NAMALWA (cell line): ENCODE data around the gene SFT2D3.
A peak's percentile ranks its signal among the peaks of the same experiment; 100 is the strongest.

Experiments
- DNase-seq: peaks from one replicate; pipeline ENCODE4 v3.0.0-alpha.2; 2015; ENCODE audit warnings: low spot score

The SFT2D3 gene

DNA sequence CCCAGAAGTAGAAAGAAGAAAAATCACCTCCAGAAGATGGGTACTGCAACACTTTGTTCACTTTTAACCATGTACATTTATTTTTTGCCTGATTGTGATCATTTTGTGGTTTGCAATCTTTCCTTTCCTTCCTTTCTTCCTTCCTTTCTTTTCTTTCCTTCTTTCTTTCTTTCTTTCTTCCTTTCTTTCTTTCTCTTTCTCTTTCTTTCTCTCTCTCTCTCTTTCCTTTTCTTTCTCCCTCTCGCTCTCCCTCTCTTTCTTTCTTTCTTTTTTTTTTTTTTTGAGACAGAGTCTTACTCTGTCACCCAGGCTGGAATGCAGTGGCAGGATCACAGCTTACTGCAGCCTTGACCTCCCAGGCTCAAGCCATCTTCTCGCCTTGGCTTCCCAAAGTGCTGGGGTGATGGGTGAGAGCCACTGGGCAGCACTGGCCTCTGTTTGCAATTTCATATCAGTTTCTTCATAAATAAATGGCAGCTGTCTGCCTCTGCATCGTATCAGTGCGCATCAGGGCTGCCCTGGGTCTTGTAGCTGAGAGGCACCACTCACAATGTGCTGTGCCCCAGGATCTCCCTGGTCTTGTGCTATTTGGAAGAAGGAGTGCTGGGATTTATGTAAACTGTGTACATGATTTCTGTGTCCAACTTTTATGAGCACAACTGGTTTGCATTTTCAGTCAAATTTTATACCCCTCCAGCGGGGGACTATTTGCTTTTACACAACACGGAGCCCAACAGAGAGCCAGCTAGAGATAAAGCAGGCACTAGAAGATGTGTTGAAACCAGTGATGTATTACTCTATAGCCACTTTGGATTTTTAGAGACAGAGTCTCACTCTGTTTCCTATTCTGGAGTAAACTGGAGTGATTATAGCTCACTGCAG, 19.1 kb upstream of the SFT2D3 start:
- no peak for DNase-seq

DNA sequence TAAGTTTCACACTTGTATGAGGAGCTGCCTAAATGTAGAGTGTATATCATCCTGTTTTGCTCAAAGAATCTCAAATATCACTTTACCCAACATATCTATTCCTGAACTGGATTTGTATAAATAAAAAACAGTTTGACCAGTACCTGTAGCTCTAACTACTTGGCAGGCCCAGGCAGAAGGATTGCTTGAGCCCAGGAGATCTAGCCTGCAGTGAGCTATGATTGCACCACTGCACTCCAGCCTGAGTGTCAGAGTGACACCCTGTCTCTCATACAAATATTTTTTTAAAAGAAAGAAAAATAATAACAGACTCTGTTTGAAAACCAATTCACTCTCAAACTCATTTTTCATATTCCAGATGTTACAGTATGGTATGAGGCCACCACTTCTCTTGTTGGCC, 18.2 kb upstream of the SFT2D3 start:
- no peak for DNase-seq

DNA sequence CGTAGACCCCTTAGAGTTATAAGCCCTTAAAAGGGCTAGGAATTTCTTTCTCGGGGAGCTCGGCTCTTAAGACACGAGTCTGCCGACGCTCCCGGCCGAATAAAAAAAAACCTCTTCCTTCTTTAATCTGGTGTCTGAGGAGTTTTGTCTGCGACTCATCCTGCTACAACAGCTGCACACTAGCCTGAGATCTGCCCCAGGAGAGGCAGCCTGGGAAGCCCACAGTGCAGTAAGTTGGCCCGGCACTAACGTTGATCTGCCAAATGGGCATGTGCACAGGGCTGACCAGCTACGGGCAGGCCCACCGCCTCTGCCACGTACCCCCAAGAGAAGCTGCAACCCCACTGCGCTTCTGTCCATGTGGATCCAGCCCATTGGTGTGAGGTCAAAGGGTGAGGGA, 17.5 kb upstream of the SFT2D3 start:
- no peak for DNase-seq

DNA sequence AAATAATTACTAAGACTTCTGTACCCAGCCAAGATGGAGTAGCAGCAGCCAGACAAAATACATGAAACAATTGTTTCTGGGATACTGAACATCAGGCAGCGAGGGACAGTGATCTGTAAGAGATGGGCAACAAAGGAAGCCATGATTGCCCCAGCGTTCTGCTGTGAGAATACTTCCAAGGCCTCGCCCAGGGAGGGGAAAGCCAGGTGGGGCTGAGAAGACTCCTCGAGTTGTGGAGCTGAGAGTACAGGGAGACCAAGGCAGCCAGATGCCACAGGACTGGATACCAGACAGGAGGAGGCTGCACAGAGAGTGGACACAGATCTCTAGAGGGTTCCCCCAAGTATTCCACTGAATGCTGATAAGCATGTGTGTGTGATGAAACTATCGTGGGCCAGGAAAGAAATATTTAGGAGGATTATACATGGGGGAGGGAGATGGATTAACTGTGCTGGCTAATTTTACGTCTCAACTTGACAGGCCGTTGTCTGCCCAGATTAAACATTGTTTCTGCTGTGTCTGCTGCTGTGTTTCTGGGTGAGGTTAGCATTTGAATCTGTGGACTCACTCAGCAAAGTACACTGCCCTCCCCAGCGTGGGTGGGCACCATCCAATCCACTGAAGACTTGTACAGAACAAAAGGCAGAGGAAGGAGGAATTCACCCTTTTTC, 15.8 kb upstream of the SFT2D3 start:
- no peak for DNase-seq

DNA sequence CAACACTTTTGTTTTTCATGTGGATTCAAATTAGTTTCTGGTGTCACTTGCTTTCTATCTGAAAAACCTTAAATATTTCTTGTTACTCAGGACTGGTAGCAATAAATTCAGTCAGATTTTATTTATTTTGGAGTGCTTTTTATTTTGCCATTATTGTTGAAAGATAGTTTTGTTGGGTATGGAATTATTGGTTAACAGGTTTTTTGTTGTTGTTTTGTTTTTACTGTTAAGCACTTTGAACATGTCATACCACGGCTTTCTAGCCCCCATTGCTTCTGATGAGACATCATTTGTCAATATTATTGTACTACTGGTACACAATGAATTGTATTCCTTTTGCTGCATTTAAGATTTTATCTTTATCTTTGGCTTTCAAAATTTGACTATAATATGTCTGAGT, 12.9 kb upstream of the SFT2D3 start:
- no peak for DNase-seq

DNA sequence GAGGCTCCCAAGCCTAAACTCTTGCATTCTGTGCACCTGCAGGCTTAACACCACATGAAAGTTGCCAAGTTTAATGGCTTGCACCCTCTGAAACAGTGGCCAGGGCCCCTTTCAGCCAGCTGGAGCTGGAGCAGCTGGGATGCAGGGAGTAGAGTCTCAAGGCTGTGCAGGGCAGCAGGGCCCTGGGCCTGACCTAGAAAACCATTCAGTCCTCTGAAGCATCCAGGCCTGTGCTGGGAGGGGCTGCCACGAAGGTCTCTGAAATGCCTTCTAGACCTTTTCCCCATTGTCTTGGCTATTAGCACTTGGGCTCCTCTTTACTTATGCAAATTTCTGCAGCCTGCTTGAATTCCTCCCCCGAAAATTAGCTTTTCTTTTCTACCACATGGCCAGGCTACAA, 10.6 kb upstream of the SFT2D3 start:
- DNase-seq, result no peak

DNA sequence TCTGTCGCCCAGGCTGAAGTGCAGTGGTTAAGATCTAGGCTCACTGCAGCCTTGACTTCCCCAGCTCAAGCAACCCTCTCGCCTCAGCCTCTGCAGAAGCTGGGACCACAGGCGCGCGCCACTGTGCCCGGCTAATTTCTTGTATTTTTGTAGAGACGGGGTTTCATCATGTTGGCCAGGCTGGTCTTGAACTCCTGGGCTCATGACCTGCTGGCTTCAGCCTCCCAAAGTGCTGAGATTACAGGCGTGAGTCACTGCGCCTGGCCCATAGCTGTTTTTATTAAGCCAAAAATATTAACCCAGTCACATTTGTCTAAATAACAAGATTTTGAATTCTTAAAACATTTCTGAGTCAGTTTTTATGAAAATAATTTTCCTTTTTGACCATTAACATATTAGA, 6.3 kb upstream of the SFT2D3 start:
- no peak for DNase-seq

DNA sequence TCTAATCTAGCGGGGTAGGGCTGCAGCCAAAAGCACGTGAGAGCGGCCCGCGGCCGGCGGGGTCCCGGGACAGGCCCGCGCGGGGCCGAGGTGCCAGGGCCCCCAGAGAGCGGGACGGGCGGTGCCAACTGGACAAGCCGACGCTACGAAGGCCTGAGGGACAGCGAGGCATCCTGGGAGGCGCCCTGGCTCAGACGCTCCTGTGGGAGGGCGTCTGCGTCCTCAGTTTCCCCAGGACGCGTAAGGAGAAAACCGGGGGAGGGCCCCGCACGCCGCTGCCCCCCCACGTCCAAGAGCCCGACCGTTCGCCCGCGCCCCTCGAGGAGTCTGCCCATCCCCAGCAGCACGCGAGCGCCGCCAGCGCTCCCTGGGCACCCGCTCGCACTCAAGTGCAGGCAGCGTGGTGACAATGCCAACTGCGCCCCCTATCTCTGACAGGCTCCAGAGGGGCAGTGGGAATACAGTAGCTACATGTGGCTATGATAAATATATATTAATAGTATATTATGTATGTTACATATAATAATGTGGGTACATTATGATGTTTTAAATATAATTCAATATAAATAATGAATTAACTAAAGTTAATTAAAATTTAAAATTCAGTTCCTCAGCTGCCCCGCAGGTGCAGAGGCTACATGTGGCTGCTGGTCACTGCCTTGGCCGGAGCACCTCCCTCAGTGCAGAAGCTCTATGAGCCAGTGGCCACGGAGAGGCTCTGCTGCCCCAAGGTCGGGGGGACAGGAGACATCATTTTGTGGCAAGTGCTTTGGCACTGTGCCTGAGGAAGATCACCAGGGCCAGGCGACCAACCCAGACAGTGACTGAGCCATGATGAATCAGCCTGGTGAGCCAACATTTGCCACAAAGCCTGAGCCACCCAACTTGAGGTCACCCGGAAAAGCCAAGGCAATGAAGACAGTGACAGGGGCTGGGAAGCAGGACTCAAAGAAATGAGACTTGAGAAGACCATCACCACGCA, 5.5 kb upstream of the SFT2D3 start:
- DNase-seq, result no peak

DNA sequence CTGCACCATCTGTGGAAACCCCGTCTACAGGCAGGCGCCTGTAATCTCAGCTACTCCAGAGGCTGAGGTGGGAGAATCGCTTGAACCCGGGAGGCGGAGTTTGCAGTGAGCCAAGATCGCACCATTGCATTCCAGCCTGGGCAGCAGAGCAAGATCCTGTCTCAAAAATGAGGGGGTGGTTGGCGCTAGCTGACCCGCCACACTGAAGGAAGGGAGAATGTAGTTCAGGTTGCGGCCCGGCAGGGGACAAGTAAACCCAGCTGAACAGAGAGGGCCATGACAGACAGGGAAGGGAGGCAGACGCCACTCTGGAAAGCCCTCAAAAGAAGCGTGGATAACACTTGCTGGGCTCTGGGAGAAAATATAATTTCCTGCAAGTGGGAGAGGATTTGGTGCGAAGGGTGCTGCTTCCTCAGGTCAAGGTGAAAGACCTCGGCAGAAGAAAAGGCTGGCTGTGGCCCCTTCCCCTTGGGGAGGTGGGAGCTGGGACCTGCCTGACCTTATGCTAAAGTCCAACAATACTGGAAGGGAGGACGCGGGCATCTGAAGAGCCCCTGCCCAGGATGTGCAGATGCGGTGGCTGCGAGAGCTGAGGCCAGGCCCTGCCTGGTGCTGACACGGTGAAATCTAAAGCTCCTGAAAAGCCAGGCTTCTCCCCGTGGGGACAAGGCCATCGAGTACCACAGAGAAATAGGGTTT, 3.7 kb upstream of the SFT2D3 start:
- no peak for DNase-seq

DNA sequence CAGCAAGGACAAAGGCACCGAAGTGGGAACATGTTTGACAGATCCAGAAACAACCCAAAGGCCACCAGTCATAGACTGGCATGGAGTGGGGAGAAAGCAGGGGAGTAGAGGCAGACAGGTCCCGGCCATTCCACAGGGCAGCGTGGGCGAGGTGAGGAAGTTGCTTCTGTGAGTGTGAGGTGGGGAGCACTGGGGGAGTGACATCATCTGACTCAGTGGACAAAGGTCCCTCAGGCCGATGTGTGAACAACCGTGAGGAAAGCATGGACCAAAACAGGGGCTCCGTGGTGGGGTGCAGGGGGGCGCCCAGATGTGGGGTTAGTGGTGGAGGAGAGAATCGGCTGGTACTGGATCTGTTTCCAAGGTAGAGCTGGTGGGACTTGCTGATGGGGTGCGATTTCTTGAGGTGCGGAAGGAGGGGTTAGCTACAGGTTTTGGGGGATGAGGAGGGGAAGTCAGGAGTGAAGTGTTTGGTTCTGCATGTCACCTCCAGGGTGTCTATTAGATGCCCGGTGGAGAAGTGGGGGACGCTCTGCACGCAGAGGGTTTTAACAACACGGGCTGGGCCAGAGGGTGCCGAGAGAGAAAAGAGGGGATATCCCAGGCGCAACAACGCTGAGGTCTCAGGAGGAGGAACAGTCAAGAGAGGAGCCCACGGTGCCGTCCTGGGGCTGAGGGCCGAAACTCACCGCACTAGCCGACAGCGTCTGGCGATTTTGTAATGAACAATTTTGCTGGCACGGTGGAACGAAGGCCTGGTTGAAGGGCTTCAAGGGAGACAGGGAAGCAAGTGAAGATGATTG, 2.5 kb upstream of the SFT2D3 start:
- DNase-seq, result no peak

DNA sequence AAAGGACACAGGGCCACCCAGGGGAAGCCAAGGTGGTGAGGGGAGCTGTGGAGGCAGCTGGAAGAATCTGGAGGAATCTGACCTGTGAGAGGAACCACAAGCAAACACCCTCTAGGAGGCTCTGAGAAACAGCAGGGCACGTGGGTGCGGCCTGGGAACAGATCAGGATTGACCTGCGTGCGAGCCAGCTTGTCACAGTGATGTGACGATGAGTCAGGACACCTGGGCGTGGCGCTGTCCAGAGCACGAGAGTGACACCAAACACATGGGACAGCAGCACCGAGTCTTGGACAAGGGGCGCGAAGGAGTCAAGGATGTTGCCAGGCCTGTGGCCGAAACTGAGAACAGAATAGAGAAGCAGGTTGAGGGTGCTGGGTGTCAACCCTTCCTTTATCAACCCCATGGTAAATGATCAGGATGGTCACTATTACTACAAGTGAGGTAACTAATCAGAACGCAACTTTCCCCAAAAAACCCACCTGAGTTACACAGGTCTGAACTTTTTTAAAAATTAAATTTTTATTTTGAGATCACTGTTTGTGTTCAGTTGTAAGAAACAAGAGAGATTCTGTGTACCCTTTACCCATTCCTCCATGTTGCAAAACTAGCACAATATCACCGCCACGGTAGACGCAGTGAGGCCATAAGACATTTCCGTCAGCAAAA, 637 bp upstream of the SFT2D3 start:
- peak; percentile 70 for DNase-seq

DNA sequence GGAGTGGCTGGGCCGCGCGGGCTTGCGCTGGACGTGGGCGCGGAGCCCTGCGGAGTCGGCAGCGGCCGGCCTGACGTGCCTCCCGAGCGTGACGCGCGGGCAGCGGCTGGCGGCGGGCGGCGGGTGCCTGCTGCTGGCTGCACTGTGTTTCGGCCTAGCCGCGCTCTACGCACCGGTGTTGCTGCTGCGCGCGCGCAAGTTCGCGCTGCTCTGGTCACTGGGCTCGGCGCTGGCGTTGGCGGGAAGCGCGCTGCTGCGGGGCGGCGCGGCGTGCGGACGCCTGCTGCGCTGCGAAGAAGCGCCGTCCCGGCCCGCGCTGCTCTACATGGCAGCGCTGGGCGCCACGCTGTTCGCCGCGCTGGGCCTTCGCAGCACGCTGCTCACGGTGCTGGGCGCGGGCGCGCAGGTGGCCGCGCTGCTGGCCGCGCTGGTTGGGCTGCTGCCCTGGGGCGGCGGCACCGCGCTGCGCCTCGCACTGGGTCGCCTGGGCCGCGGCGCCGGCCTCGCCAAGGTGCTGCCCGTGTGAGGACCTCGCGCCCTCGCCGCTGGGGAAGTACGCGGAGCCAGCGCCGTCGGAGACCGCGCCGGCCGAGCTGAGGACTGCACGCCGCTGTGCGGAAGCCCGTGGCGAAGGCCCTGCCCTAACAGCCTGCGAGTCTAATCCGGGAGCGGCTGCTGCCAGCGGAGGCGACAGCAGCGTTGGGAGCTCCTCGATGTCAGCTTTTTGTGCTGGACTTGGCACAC, 526 bp downstream of the SFT2D3 start:
- peak; percentile 86 for DNase-seq

DNA sequence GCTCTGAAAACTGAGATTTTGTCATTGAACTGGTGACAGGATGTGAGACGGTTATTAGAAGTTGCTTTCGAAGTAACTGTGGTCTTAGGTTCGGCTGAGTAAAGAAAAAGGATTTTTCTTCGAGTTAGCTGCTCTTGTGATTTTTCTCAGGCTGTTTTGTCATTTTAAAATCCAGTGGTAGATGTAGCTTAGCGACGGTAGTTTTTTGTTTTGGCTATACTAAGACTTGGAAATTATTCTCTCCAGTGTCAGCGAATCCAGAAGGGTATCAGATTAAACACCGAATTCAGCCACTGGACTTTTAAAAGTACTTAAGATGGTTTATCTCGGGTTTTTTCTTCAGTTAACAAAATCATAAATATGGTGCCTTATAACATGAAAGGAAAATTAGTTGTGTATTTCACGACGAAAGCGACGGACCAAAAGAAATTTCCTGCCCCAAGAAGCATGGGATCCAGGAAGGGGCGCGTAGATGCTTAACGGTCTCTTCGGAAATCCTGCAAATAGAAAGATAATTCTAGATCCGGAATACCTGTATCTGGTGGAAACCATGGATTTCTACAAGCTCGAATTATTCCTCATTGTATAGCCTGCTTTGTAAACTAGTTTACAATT, 1.2 kb downstream of the SFT2D3 start:
- DNase-seq, result no peak

DNA sequence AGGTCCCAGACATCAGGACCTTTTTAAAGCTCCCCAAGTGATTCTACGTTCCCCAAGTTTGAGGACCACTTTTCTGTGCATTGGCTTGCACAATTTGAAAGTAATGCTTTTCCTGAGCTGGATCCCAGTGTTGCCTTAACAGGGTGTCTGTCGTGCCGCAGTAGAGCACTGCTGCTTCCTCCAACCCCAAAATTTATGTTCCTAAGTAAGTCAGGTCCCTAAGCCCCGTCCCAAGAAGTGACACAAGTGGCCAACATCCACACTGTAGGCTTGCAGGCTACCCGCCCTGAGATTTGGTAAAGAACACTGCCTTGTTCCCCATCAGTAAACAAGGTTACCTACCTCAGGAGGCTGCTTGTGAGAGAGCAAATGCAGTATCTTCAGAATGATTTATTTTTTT, 2.0 kb downstream of the SFT2D3 start:
- DNase-seq, result no peak

DNA sequence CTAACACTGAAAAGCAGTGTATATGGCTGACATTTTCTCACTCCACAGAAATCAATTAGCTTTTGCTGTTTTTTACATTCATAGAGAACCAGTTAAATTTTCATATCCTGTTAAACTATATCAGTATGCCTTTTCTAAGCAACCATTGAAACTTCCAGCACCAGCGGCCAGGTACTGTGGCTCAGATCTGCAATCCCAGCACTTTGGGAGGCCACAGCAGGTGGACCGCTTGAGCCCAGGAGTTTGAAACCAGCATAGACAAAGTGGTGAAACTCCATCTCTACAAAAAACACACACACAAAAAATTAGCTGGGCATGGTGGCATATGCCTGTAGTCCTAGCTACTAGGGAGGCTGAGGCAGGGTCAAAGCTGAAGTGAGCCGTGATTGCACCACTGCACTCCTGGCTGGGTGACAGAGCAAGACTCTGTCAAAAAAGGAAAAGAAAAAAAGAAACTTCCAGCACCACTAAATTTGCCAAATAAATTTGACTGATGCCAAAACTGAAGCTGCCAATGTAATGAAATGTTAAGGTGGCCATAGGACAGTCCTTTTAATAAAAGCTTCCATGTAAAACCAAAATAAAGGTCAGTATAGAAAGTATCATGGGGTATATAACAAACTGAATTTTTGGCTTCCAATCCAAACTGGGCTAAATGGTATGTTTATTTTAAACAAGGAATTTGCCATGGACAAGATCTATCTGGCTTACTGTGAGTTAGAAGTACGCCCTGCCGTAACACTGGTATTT, 3.5 kb downstream of the SFT2D3 start:
- no peak for DNase-seq

DNA sequence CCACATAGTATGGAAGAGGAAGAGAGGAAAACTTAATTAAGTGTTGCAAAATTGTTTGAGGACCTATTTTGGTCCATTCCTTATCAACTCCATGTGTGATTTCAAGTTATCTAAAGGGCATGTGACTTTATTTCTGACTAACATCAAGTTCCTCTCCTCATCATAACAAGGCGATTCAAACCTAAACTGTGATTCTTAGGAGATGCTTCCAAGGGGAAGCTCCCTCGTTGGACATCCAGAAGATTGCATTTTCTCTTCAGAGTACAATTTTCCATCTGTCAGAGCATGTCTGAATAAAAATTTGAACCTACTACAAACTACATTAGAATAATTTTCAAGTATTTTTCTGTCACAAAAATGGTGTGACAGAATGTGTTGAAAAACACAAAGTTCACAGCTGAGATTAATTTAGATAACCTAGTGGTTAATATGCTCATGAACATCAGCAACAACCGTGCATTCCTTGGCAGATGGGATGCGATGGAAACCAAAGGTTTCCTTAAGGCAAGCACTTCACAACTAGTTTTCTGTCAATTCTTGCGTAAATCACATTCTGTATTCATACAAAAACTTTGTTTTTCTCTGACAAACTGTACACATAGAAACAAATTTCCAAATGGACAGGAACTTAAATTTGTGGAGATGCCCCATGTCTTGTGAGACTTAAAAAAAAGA, 4.2 kb downstream of the SFT2D3 start:
- no peak for DNase-seq

DNA sequence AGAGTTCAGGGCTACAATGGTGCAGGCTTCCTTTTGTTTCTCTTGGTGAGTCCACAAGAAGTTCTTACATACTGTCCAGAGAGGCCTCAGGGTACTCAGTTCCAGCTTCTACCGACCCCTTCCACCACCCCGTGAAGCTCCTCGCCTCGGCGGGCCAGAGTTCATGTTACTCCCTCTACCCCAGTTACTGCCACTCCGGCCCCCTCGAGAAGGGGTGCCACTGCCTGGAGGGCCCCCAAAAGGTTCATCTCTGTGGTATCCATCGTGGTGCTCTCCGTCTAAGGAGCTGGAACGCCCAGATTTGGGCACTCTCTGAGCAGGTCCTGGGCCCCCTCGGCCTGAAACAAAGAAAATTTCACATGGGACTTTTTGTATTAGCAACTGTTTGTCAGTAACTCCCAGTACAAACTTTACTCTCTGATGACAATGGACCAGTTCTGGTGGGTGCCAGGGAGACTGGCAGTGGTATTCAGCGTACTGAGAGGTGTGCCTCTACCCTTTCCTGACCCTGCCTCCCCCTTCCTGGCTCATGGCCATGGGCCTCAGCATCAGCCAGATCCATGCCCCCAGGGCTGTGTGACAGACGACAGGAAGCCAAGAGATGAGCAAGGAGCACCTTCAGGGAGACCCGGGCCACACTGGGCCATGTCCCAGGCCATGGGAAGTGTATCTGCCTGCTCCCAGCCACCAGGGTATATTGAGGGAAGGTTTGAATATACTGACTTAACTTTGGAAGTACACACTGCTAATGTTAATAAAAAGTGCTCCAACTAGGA, 5.1 kb downstream of the SFT2D3 start:
- no peak for DNase-seq
